Gastroesophageal sphincter (tissue), 4 donors: ENCODE measurements around the gene DES. TPM values are rescaled to one million over a fixed set of nuclear protein-coding genes. Genes with fewer than 3 reads are reported as not detected.
A peak's percentile ranks its signal among the peaks of the same experiment; 100 is the strongest.

Experiments
- ATAC-seq: fragments of 150-250 bp; one replicate; pipeline ENCODE4 v1.9.1; 2016; ENCODE audit warnings: mild to moderate bottlenecking, moderate library complexity
- H3K27ac ChIP-seq, 4 donors: fragments of 200-600 bp; sonication (generic) in 3 of 4; 1 replicate in 3 of 4; 2 replicates in 1 of 4; pipeline ENCODE4 v1.5.1; 2016 to 2019
- H3K27me3 ChIP-seq: fragments of 200-600 bp; sonication (generic); one replicate; pipeline ENCODE4 v1.5.1; 2019
- H3K36me3 ChIP-seq, 2 donors: fragments of 200-600 bp; sonication (generic); one replicate each; pipeline ENCODE4 v1.5.1; 2019; ENCODE audit warnings: control low read depth in 1 of 2
- H3K4me1 ChIP-seq, 3 donors: fragments of 200-600 bp; sonication (generic); 1 replicate in 2 of 3; 2 replicates in 1 of 3; pipeline ENCODE4 v1.5.1; 2016 to 2019; ENCODE audit warnings: control low read depth in 2 of 3
- H3K4me3 ChIP-seq, 2 donors: fragments of 200-600 bp; sonication (generic); one replicate each; pipeline ENCODE4 v1.5.1; 2019; ENCODE audit warnings: mild to moderate bottlenecking in 1 of 2, moderate library complexity in 1 of 2
- H3K9me3 ChIP-seq, 3 donors: fragments of 200-600 bp; sonication (generic); one replicate each; pipeline ENCODE4 v1.5.1; 2017 to 2019; ENCODE audit warnings: control low read depth in 2 of 3
- CTCF ChIP-seq, 4 experiments: fragments of 200-600 bp in 2 of 4; fragments of 450-650 bp in 2 of 4; sonication (generic) in 1 of 4; IDR thresholded peaks; one replicate each; pipeline ENCODE4 v1.5.1; 2017 to 2019; ENCODE audit warnings: antibody characterized with exemption in 4 of 4, mild to moderate bottlenecking in 2 of 4, moderate library complexity in 2 of 4
- EP300 ChIP-seq: sonication (generic); formaldehyde crosslinking; IDR thresholded peaks from one replicate; pipeline ENCODE4 v1.6.1; 2017; ENCODE audit warnings: antibody characterized with exemption, mild to moderate bottlenecking
- POLR2A ChIP-seq, 2 donors: fragments of 450-650 bp; IDR thresholded peaks; one replicate each; pipeline ENCODE4 v1.6.1; 2017; ENCODE audit warnings: antibody characterized with exemption in 2 of 2, mild to moderate bottlenecking in 2 of 2, moderate library complexity in 1 of 2
- POLR2AphosphoS5 ChIP-seq: sonication (generic); formaldehyde crosslinking; IDR thresholded peaks from one replicate; pipeline ENCODE4 v1.6.1; 2017; ENCODE audit warnings: antibody characterized with exemption
- WGBS, 2 donors: methylation state at CpG; one replicate each; pipeline ENCODE4 v1.1.5; 2018; ENCODE audit warnings: low coverage in 1 of 2; 5-methylcytosine and 5-hydroxymethylcytosine counted together
- total RNA-seq, 4 donors: library from RNA; depleted of rRNA; stranded (reverse); fragments of >200 nt; gene quantifications; one replicate each; pipeline ENCODE4 v1.1.0, GENCODE V29; 2016

Gene DES
- total RNA-seq, 4 donors from 2014 or later = 10,852 to 31,720 (median 15,007) TPM

- peak overlapping the region; percentile 87 to 97 (median 94) for H3K27ac ChIP-seq
- H3K27me3 ChIP-seq = peaks cover 14% of the 10 kb centered on the region
- WGBS, 2 donors = 0 to 32% methylated on average over 4 to 7 of the region's 14 CpGs
- H3K4me1 ChIP-seq = peaks cover 0 to 30% (median 2%) of the 10 kb centered on the region in 3 donors
- no peak for ATAC-seq
- peak overlapping the region; percentile 63 to 77 for H3K4me3 ChIP-seq
- H3K36me3 ChIP-seq = peaks cover 0 to 48% of the 10 kb centered on the region in 2 donors
- no peak for TF ChIP-seq POLR2A (IDR thresholded peaks at IDR 0.05)
- peak; percentile 74 for TF ChIP-seq POLR2AphosphoS5
- TF ChIP-seq CTCF (IDR thresholded peaks at IDR 0.05) = no peak
- no peaks in the 10 kb centered on the region for H3K9me3 ChIP-seq
Measured at GRCh38 chr2:219423652-219424377, 5.6 kb downstream of the DES start.

GRCh38 chr2:219425238-219426067 is 7.3 kb downstream of the DES start:
- ATAC-seq = no peak
- WGBS, 2 donors = 70% methylated on average over 7 of the region's 8 CpGs; no CpG with 5 or more reads in 1 of the 2 donors
- Histone ChIP-seq H3K4me1 (peaks cover 0 to 36% (median 3%) of the 10 kb centered on the region in 3 donors), H3K9me3 (no peaks in the 10 kb centered on the region), H3K4me3 (peak overlapping the region in 1 of 2 donors; percentile 63), H3K27me3 (no peaks in the 10 kb centered on the region), H3K27ac (peak overlapping the region; percentile 87 to 97 (median 94)), H3K36me3 (peaks cover 0 to 42% of the 10 kb centered on the region in 2 donors)
- no peak for TF ChIP-seq POLR2A (IDR thresholded peaks at IDR 0.05)
- TF ChIP-seq EP300 = no peak
- TF ChIP-seq POLR2AphosphoS5 = peak; percentile 14
- no peak for TF ChIP-seq CTCF (IDR thresholded peaks at IDR 0.05)

- H3K36me3 ChIP-seq = peaks cover 0 to 35% of the 10 kb centered on the region in 2 donors
- H3K27ac ChIP-seq = peak overlapping the region; percentile 87 to 97 (median 94)
- WGBS, 2 donors = 58 to 65% methylated on average over 2 of the region's 7 CpGs
- ATAC-seq = no peak
- no peaks in the 10 kb centered on the region for H3K27me3 ChIP-seq
- H3K9me3 ChIP-seq = no peaks in the 10 kb centered on the region
- TF ChIP-seq CTCF (IDR thresholded peaks at IDR 0.05) (no peak), POLR2AphosphoS5 (peak; percentile 71), POLR2A (IDR thresholded peaks at IDR 0.05) (peak in 1 of 2 donors; percentile 22)
- peak overlapping the region in 1 of 2 donors; percentile 63 for H3K4me3 ChIP-seq
- peaks cover 0 to 42% (median 5%) of the 10 kb centered on the region in 3 donors for H3K4me1 ChIP-seq
Measured at GRCh38 chr2:219426068-219426443, 7.9 kb downstream of the DES start.

GRCh38 chr2:219426534-219427136 is 8.5 kb downstream of the DES start:
- H3K27ac ChIP-seq = peak overlapping the region; percentile 87 to 97 (median 94)
- no peak overlapping the region for H3K4me3 ChIP-seq
- TF ChIP-seq EP300 (no peak), POLR2AphosphoS5 (peak; percentile 52)
- WGBS, 2 donors = 62 to 67% methylated on average over 1 to 7 of the region's 7 CpGs
- peaks cover 0 to 48% (median 5%) of the 10 kb centered on the region in 3 donors for H3K4me1 ChIP-seq
- peak; percentile 2 for ATAC-seq
- no peaks in the 10 kb centered on the region for H3K27me3 ChIP-seq
- no peaks in the 10 kb centered on the region for H3K9me3 ChIP-seq
- peaks cover 0 to 30% of the 10 kb centered on the region in 2 donors for H3K36me3 ChIP-seq

GRCh38 chr2:219428469-219428868 is 10.3 kb downstream of the DES start:
- no peak for ATAC-seq
- Histone ChIP-seq H3K4me1 (peaks cover 0 to 56% (median 5%) of the 10 kb centered on the region in 3 donors), H3K9me3 (no peaks in the 10 kb centered on the region), H3K4me3 (no peak overlapping the region), H3K36me3 (peaks cover 0 to 24% of the 10 kb centered on the region in 2 donors), H3K27ac (peak overlapping the region; percentile 74 to 97 (median 94)), H3K27me3 (no peaks in the 10 kb centered on the region)
- peak in 1 of 4 experiments; percentile 18 for TF ChIP-seq CTCF (IDR thresholded peaks at IDR 0.05)
- peak in 1 of 2 donors; percentile 10 for TF ChIP-seq POLR2A (IDR thresholded peaks at IDR 0.05)
- peak; percentile 54 for TF ChIP-seq POLR2AphosphoS5
- no peak for TF ChIP-seq EP300
